ENCODE measurements around the gene NIPAL4. TPM values are rescaled to one million over a fixed set of nuclear protein-coding genes. Genes with fewer than 3 reads are reported as not detected.

The NIPAL4 gene
- total RNA-seq, 2 donors from 2014 or later: 3.1 to 5.9 TPM

DNA sequence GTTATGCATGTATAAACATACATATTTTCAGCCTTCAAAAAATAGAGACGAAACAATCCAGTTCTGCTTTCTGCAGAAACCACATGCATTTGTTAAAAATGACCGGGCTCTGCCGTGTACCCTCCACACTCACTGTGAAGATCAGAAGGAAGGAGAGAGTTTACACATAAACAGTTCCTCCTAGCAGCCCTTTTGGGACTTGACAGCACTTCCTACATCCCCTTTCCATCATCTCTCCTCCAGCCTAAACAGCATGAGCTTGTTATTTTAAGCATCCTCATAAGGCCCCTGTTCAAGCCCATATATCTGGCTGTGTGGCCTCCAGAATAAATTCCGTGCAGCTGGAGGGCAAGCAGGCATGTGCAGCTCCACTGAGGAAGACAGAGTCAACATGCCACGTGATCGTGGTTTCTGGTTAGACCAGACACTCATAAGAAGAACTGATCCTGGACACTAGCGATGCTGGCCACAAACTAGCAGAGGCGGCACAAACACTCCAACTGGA lies 42.2 kb downstream of the NIPAL4 start:
- peak in 1 of 2 donors; percentile 24 for ATAC-seq (replicated peaks in 1 of 2)
- DNase-seq: no peak
- peaks cover 18% of the 10 kb centered on the region for H3K4me1 Mint-ChIP-seq (ENCODE audit: low read depth)
- H3K36me3 Mint-ChIP-seq (ENCODE audit: insufficient read depth in 2 of 2): peaks cover 8 to 14% of the 10 kb centered on the region in 2 donors
- H3K27me3 Mint-ChIP-seq (ENCODE audit: low read depth): no peaks in the 10 kb centered on the region
- peak overlapping the region; percentile 72 for H3K27ac Mint-ChIP-seq
- no peak overlapping the region for H3K4me3 Mint-ChIP-seq
- no peaks in the 10 kb centered on the region for H3K9me3 Mint-ChIP-seq

DNA sequence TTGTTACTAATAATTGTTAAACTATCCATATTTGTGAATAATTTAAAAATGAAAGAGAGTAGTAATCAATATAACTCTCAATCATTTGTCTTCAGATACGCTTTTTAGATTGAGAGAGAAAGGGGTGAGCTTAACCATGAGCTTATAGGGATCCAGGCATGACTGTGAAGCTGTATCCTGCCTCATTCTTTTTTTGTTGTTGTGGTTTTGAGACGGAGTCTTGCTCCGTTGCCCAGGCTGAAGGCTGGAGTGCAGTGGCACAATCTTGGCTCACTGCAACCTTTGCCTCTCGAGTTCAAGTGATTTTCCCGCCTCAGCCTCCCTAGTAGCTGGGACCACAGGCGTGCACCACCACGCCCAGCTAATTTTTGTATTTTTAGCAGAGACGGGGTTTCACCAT lies 44.0 kb downstream of the NIPAL4 start:
- ATAC-seq (replicated peaks in 1 of 2) (no peak), DNase-seq (no peak)
- Mint-ChIP-seq H3K4me1 (ENCODE audit: low read depth) (peaks cover 18% of the 10 kb centered on the region), H3K4me3 (no peak overlapping the region), H3K36me3 (ENCODE audit: insufficient read depth in 2 of 2) (peaks cover 7 to 16% of the 10 kb centered on the region in 2 donors), H3K27me3 (ENCODE audit: low read depth) (no peaks in the 10 kb centered on the region), H3K27ac (no peak overlapping the region), H3K9me3 (no peaks in the 10 kb centered on the region)

DNA sequence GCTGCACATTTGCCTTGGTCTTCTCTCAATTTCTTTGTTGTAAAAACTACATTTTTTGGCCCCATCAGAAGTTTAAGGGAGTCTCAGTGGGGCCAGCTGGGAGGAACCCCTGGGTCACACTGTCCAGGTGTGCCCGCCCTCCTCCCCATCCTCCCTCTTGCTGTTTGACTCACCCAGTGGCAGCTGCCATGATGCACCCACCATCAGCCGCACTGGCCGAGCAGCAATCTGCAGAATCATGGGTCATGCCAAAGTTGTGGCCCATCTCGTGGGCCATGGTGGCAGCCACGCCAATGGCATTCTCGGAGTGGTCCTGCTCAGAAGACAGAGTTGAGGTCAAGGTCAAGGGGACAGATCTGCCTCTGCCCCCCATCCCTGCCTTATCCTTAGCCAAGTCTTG lies 45.5 kb downstream of the NIPAL4 start:
- Mint-ChIP-seq H3K4me3 (no peak overlapping the region), H3K9me3 (no peaks in the 10 kb centered on the region), H3K27ac (peak overlapping the region; percentile 8), H3K4me1 (ENCODE audit: low read depth) (peaks cover 18% of the 10 kb centered on the region), H3K27me3 (ENCODE audit: low read depth) (no peaks in the 10 kb centered on the region), H3K36me3 (ENCODE audit: insufficient read depth in 2 of 2) (peaks cover 7 to 16% of the 10 kb centered on the region in 2 donors)
- DNase-seq (no peak), ATAC-seq (replicated peaks in 1 of 2) (no peak)

DNA sequence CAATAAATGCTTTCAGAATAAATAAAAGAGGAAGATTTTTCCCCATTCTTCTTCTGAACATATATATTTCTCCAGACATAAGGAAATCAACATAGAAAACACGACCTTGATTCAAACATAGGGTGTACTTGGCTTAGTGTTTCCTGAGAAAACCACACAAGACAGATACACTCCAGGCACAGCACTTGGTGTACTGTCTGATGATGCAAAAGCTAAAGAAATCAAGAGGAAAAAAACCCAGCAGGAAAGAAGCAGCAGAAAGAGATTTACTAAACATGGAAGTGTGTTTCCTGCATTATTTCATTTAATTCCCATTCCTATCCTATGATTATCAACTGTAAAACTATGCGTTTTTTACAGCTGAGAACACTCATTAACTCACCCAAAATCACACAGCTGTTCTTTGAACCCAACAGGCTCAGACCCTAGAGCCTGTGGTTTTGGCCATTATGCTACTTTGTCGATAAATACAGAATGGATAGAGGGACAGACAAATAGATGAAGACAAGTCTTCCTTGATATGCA lies 46.1 kb downstream of the NIPAL4 start:
- H3K9me3 Mint-ChIP-seq: no peaks in the 10 kb centered on the region
- peaks cover 5 to 12% of the 10 kb centered on the region in 2 donors for H3K36me3 Mint-ChIP-seq (ENCODE audit: insufficient read depth in 2 of 2)
- H3K27me3 Mint-ChIP-seq (ENCODE audit: low read depth): no peaks in the 10 kb centered on the region
- H3K27ac Mint-ChIP-seq: peak overlapping the region; percentile 8
- ATAC-seq (replicated peaks in 1 of 2) (no peak), DNase-seq (no peak)
- no peak overlapping the region for H3K4me3 Mint-ChIP-seq
- peaks cover 18% of the 10 kb centered on the region for H3K4me1 Mint-ChIP-seq (ENCODE audit: low read depth)

DNA sequence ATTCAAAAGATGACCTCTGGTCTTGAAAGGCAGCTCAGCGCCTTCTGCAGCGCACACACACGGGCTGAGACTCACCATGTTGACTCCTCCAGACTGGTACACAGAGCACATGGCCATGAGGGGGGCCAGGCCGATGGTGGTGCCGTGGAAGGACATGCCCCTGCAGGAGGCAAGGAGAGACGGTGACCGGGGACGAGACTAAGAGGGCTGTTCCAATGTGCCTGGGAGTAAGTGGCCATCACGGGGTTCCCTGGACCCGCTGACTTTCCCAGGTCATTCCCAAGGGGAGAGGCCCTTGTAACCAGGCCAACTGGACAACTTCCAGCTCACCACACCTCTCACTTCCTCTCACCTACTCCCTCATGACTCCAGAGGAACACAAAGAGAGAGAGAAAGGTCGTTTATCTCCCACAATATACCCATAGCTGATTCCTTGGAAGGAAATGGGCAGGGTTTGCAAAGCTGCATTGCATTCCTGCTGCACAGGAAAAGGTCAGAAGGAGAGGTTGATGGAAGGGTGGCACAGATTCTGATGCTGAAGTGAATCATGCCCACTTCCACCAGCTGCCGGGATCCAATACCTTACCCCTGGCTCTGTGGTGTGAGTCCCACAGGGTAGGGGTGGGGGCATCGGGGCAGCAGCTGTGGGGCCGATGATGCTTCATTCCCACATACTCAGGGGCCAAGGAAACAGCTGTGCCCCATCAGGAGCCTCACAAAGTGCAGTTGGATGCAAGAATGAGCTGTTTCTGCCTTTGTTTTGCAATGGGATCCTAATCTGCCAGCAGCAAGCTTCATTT lies 47.2 kb downstream of the NIPAL4 start:
- no peak overlapping the region for H3K4me3 Mint-ChIP-seq
- H3K27me3 Mint-ChIP-seq (ENCODE audit: low read depth): no peaks in the 10 kb centered on the region
- H3K4me1 Mint-ChIP-seq (ENCODE audit: low read depth): peaks cover 15% of the 10 kb centered on the region
- peaks cover 1 to 8% of the 10 kb centered on the region in 2 donors for H3K36me3 Mint-ChIP-seq (ENCODE audit: insufficient read depth in 2 of 2)
- no peak for ATAC-seq (replicated peaks in 1 of 2)
- peak overlapping the region; percentile 41 for H3K27ac Mint-ChIP-seq
- DNase-seq: no peak
- no peaks in the 10 kb centered on the region for H3K9me3 Mint-ChIP-seq

DNA sequence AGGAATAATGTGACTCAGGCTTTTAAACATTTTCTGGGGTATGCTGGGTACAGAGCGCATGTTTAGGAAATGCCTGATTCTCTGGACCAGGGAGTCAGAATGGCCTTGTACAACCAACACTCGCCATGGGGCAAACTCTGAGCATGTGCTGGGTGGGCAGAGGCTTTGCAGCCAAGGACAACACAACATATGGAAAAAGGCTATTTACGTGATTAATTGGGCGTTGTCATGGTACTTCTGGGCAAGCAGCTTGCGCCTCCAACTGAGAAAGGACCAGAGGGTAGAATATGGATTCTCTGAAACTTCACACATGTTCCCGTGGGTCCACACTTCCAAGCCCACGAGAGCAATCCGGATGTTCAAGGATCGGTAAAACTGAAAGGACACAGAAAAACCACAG lies 49.1 kb downstream of the NIPAL4 start:
- ATAC-seq (replicated peaks in 1 of 2) (no peak), DNase-seq (no peak)
- H3K27me3 Mint-ChIP-seq (ENCODE audit: low read depth): no peaks in the 10 kb centered on the region
- H3K4me3 Mint-ChIP-seq: no peak overlapping the region
- H3K27ac Mint-ChIP-seq: no peak overlapping the region
- H3K36me3 Mint-ChIP-seq (ENCODE audit: insufficient read depth in 2 of 2): peaks cover 12 to 14% of the 10 kb centered on the region in 2 donors
- peaks cover 6% of the 10 kb centered on the region for H3K4me1 Mint-ChIP-seq (ENCODE audit: low read depth)
- H3K9me3 Mint-ChIP-seq: peaks cover 0 to 1% of the 10 kb centered on the region in 2 donors

DNA sequence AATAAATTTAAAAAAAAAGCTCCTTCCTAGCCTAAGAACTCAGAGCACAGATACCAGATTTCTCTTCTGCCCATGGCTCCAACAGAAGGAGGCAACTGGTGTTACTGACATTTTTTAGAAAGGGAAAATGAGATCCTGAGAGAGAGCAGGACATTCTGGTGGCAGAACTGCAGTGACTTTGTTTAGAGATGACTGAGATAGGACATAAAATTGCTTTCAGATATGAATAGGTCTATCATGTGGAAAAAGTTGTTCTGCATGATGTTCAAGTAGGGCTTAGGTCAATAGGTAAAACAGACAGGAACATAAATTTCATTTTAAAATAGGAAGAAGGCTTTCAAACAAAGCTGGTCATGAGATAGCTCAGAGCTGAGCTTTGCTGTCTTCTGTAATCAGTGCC lies 49.6 kb downstream of the NIPAL4 start:
- H3K4me1 Mint-ChIP-seq (ENCODE audit: low read depth): peaks cover 6% of the 10 kb centered on the region
- H3K36me3 Mint-ChIP-seq (ENCODE audit: insufficient read depth in 2 of 2): peaks cover 12 to 14% of the 10 kb centered on the region in 2 donors
- H3K27ac Mint-ChIP-seq: no peak overlapping the region
- DNase-seq: no peak
- H3K9me3 Mint-ChIP-seq: peaks cover 0 to 1% of the 10 kb centered on the region in 2 donors
- H3K4me3 Mint-ChIP-seq: no peak overlapping the region
- no peaks in the 10 kb centered on the region for H3K27me3 Mint-ChIP-seq (ENCODE audit: low read depth)
- peak; percentile 41 to 53 for ATAC-seq (replicated peaks in 1 of 2)

DNA sequence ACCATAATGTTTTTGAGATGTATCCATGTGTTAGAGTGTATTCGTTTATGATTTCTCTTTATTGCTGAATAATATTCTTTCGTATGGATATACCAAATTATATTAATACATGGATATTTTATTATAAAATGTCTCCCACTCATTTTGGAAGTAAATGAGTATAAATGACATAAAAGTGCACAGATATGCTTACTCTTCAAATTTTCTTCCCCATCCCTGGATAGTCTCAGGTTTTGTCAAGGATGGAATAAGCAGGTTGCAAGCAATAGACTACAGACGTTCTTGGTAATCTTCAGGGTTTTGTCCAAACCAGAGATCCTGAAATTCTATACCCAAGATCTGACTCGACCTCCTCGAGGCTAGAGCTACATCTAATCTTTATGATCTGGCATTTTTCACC lies 50.7 kb downstream of the NIPAL4 start:
- H3K4me3 Mint-ChIP-seq: no peak overlapping the region
- no peak overlapping the region for H3K27ac Mint-ChIP-seq
- DNase-seq (no peak), ATAC-seq (replicated peaks in 1 of 2) (no peak)
- H3K36me3 Mint-ChIP-seq (ENCODE audit: insufficient read depth in 2 of 2): peaks cover 12 to 16% of the 10 kb centered on the region in 2 donors
- H3K9me3 Mint-ChIP-seq: peaks cover 0 to 1% of the 10 kb centered on the region in 2 donors
- H3K4me1 Mint-ChIP-seq (ENCODE audit: low read depth): peaks cover 8% of the 10 kb centered on the region
- no peaks in the 10 kb centered on the region for H3K27me3 Mint-ChIP-seq (ENCODE audit: low read depth)

DNA sequence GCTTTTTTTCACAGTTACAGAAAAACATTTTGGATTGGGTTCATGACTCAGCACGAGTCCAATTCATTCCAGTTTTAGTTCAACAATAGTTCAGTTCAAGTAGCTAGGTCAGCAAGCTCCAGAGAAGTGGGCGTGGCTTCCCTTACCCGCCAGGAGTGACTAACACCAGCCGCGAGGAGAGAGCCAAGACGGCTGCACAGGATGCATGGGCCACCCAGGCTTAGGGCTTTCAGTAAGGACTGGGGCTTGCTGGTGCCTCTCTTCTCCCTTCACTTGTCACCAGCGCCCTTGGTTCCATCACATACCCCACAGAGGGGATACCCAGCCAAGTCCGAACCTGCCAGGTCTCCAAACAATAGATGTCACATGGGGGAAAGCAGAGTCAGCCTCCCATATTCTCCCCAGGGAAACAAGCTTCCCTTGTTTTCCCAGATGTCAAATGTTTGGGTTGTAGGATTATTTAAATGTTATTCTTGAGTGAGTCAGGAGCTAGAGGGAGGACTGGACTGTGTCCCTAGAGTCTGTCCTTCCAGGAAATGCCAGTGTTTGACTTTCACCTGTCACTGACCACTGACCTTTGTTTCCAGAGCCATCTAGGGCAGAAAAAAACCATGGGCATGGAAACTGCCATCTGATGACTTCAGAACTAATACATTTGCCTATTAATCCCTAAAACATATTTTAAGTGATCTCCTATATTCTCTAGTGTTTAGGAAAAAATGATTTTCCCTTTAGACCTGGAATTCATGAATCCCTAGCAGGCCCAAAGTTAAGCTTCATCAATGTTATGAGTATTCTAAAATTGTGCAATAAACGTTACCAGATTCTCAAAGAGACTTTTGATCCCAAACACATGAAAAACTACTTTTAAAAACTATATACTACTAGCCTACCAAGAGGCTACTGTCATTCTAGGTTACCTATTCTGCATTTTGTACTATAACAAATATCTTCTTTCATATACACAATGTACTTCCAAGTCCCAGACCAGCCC lies 51.9 kb downstream of the NIPAL4 start:
- peaks cover 13 to 18% of the 10 kb centered on the region in 2 donors for H3K36me3 Mint-ChIP-seq (ENCODE audit: insufficient read depth in 2 of 2)
- H3K9me3 Mint-ChIP-seq: peaks cover 0 to 1% of the 10 kb centered on the region in 2 donors
- DNase-seq: peak; percentile 14 to 44
- no peaks in the 10 kb centered on the region for H3K27me3 Mint-ChIP-seq (ENCODE audit: low read depth)
- no peak overlapping the region for H3K4me3 Mint-ChIP-seq
- peaks cover 14% of the 10 kb centered on the region for H3K4me1 Mint-ChIP-seq (ENCODE audit: low read depth)
- H3K27ac Mint-ChIP-seq: peak overlapping the region; percentile 35
- ATAC-seq (replicated peaks in 1 of 2): peak; percentile 25 to 59

DNA sequence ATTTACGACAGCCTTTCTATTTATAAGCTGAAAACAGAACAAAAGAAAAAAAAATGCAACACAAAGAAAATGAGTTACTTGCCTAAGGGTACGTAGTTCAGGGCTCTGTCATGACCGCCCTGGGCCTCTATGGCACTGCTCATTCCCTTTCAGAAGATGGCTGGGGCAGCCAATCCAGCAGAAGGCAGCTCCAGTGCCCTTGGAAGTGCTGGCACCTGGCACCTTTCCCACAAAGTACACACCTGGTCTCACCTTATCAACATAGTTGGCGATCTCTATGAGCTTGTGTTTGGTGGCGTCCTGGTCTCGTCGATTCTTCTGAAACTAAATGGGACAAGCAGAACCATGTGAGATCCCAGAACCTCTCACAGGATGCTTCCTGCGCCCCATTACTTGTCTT lies 53.2 kb downstream of the NIPAL4 start:
- Mint-ChIP-seq H3K4me3 (no peak overlapping the region), H3K36me3 (ENCODE audit: insufficient read depth in 2 of 2) (peaks cover 15 to 18% of the 10 kb centered on the region in 2 donors), H3K27me3 (ENCODE audit: low read depth) (no peaks in the 10 kb centered on the region), H3K9me3 (peaks cover 0 to 1% of the 10 kb centered on the region in 2 donors), H3K4me1 (ENCODE audit: low read depth) (peaks cover 17% of the 10 kb centered on the region), H3K27ac (no peak overlapping the region)
- no peak for ATAC-seq (replicated peaks in 1 of 2)
- DNase-seq: no peak

DNA sequence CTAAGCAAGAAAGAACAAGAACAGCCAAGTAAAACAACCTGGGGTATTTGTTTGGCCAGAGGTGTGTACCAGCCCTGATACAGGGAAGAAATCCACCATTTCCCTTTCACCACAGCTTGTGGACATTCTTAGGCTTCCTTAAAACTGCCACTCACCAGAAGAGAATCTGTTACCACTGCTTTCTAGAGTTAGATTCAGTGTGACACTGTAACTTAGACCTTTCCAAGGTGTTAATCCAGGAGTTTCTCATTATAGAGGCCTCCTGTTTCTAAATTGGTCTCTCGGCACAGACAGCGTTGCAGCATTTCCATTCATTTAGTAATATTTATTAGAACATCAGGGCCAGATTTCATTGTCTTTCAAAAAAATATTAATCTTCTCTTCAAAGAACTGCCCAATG lies 55.0 kb downstream of the NIPAL4 start:
- no peak overlapping the region for H3K4me3 Mint-ChIP-seq
- ATAC-seq (replicated peaks in 1 of 2) (no peak), DNase-seq (no peak)
- H3K4me1 Mint-ChIP-seq (ENCODE audit: low read depth): peaks cover 31% of the 10 kb centered on the region
- H3K27ac Mint-ChIP-seq: peak overlapping the region; percentile 14
- no peaks in the 10 kb centered on the region for H3K27me3 Mint-ChIP-seq (ENCODE audit: low read depth)
- peaks cover 13 to 18% of the 10 kb centered on the region in 2 donors for H3K36me3 Mint-ChIP-seq (ENCODE audit: insufficient read depth in 2 of 2)
- H3K9me3 Mint-ChIP-seq: peaks cover 0 to 1% of the 10 kb centered on the region in 2 donors

DNA sequence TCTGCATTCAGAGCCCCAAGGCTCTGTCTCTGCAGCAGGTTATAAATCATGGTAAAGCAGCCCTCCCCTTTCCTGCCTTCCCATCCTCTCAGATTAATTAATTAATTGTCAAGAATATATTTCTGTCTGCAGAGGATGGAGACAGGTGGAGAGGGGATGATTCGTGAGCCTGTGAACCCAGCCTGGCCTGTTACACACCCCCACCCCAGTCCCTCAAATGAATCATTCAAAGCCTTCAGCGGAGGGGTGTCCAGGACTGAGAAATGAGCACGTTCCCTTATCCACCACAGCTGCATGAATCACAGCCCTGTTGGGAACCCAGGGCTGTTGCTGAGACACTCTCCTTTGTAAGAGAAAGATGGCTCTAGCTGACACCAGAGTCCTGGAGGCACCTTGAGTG lies 56.0 kb downstream of the NIPAL4 start:
- peak; percentile 78 to 87 for ATAC-seq (replicated peaks in 1 of 2)

More for the DNA sequence above, 56.0 kb downstream of the NIPAL4 start:
- DNase-seq: peak; percentile 24 to 37
- Mint-ChIP-seq H3K4me3 (no peak overlapping the region), H3K9me3 (peaks cover 0 to 1% of the 10 kb centered on the region in 2 donors), H3K27me3 (ENCODE audit: low read depth) (no peaks in the 10 kb centered on the region), H3K36me3 (ENCODE audit: insufficient read depth in 2 of 2) (peaks cover 13 to 18% of the 10 kb centered on the region in 2 donors), H3K27ac (no peak overlapping the region), H3K4me1 (ENCODE audit: low read depth) (peaks cover 31% of the 10 kb centered on the region)

All from activated T-cell treated with anti-CD3 and anti-CD28 coated beads, Interleukin-2, amount 50 U/mL, for 72 hours (primary cell).